ENCODE results near the gene SLC16A10. TPM values are rescaled to one million over a fixed set of nuclear protein-coding genes. Genes with fewer than 3 reads are reported as not detected.
A peak's percentile ranks its signal among the peaks of the same experiment; 100 is the strongest.

The SLC16A10 gene
- total and polyA plus RNA-seq, 2 of the 13 experiments (the other 11 are each of a cell fraction or from before 2014, with no cell fraction given): 8.2 to 20.1 TPM

DNA sequence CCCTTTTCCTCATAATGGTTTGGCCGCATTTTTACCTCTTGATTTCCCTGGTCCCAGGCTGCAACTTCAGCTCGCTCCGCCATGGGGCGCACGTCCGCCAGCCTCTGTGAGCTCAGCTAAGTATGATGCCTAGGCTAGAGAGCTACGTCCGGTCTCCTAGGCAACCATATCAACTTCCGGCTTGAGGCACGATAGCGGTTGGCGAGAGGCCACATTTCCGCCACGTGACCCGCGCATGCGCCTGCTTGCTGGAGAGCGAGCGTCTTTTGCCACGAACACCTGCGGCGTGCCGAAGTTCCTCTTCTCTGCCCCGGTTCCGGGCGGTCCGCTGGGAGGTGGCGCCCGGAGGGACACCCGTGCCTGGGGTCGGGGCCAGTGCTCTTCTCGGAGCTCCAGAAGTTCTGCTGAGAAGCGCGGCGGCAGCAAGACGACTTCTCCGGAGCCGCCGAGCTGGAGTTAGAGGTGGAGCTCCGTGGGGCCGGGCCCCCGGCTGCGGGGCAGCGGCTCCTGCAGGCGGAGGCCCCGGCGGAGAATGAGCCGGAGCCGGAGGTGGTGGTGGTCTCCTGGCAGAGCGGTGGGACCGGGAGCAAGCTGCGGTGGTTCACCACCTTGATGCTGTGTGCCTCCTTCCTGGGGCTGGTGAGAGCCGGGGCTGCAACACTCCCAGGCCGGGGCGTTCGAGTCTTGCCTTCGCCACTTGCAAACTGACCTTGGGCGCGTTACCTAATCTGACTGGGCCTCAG, 172.0 kb downstream of the SLC16A10 start (continued):
- TF ChIP-seq, protein P1, sequence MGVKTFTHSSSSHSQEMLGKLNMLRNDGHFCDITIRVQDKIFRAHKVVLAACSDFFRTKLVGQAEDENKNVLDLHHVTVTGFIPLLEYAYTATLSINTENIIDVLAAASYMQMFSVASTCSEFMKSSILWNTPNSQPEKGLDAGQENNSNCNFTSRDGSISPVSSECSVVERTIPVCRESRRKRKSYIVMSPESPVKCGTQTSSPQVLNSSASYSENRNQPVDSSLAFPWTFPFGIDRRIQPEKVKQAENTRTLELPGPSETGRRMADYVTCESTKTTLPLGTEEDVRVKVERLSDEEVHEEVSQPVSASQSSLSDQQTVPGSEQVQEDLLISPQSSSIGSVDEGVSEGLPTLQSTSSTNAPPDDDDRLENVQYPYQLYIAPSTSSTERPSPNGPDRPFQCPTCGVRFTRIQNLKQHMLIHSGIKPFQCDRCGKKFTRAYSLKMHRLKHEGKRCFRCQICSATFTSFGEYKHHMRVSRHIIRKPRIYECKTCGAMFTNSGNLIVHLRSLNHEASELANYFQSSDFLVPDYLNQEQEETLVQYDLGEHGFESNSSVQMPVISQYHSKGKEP (CRISPR knock-in tag; IDR thresholded peaks at IDR 0.05): no peak
- TF ChIP-seq, protein P2, sequence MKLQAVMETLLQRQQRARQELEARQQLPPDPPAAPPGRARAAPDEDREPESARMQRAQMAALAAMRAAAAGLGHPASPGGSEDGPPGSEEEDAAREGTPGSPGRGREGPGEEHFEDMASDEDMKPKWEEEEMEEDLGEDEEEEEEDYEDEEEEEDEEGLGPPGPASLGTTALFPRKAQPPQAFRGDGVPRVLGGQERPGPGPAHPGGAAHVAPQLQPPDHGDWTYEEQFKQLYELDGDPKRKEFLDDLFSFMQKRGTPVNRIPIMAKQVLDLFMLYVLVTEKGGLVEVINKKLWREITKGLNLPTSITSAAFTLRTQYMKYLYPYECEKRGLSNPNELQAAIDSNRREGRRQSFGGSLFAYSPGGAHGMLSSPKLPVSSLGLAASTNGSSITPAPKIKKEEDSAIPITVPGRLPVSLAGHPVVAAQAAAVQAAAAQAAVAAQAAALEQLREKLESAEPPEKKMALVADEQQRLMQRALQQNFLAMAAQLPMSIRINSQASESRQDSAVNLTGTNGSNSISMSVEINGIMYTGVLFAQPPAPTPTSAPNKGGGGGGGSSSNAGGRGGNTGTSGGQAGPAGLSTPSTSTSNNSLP (IDR thresholded peaks at IDR 0.05; ENCODE audit: low read depth, low read length): 0 out of 2 replicates have a peak, but pooled peaks have one; percentile 55
- TF ChIP-seq JARID2 (CRISPR knock-in tag; IDR thresholded peaks at IDR 0.05; ENCODE audit: insufficient replicate concordance) (peak; percentile 30), GATA4 (IDR thresholded peaks at IDR 0.05; ENCODE audit: borderline replicate concordance, low read depth) (no peak; the same call in 1 of the 2 replicates), HDAC6 (IDR thresholded peaks at IDR 0.05; ENCODE audit: low read depth, low read length) (no peak), ZNF136 (CRISPR knock-in tag; IDR thresholded peaks at IDR 0.05; ENCODE audit: low read depth) (peak; percentile 60; the same call in 1 of the 2 replicates), ZNF180 (CRISPR knock-in tag; IDR thresholded peaks at IDR 0.05; ENCODE audit: borderline replicate concordance, low read depth) (no peak), ZSCAN20 (CRISPR knock-in tag; IDR thresholded peaks at IDR 0.05; ENCODE audit: borderline replicate concordance) (no peak), ELF1 (CRISPR knock-in tag; IDR thresholded peaks at IDR 0.05) (peak; percentile 90)
- TF ChIP-seq, protein P3, sequence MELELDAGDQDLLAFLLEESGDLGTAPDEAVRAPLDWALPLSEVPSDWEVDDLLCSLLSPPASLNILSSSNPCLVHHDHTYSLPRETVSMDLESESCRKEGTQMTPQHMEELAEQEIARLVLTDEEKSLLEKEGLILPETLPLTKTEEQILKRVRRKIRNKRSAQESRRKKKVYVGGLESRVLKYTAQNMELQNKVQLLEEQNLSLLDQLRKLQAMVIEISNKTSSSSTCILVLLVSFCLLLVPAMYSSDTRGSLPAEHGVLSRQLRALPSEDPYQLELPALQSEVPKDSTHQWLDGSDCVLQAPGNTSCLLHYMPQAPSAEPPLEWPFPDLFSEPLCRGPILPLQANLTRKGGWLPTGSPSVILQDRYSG (CRISPR knock-in tag; IDR thresholded peaks at IDR 0.05): no peak
- TF ChIP-seq, protein P4, sequence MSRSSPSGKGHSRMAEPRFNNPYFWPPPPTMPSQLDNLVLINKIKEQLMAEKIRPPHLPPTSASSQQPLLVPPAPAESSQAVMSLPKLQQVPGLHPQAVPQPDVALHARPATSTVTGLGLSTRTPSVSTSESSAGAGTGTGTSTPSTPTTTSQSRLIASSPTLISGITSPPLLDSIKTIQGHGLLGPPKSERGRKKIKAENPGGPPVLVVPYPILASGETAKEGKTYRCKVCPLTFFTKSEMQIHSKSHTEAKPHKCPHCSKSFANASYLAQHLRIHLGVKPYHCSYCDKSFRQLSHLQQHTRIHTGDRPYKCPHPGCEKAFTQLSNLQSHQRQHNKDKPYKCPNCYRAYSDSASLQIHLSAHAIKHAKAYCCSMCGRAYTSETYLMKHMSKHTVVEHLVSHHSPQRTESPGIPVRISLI (CRISPR knock-in tag; IDR thresholded peaks at IDR 0.05; ENCODE audit: borderline replicate concordance): no peak; the same call in 1 of the 2 replicates
- TF ChIP-seq, protein P5, sequence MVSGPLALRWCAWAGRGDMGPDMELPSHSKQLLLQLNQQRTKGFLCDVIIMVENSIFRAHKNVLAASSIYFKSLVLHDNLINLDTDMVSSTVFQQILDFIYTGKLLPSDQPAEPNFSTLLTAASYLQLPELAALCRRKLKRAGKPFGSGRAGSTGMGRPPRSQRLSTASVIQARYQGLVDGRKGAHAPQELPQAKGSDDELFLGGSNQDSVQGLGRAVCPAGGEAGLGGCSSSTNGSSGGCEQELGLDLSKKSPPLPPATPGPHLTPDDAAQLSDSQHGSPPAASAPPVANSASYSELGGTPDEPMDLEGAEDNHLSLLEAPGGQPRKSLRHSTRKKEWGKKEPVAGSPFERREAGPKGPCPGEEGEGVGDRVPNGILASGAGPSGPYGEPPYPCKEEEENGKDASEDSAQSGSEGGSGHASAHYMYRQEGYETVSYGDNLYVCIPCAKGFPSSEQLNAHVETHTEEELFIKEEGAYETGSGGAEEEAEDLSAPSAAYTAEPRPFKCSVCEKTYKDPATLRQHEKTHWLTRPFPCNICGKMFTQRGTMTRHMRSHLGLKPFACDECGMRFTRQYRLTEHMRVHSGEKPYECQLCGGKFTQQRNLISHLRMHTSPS (CRISPR knock-in tag; IDR thresholded peaks at IDR 0.05; ENCODE audit: low read depth): no peak
- TF ChIP-seq, protein P6, sequence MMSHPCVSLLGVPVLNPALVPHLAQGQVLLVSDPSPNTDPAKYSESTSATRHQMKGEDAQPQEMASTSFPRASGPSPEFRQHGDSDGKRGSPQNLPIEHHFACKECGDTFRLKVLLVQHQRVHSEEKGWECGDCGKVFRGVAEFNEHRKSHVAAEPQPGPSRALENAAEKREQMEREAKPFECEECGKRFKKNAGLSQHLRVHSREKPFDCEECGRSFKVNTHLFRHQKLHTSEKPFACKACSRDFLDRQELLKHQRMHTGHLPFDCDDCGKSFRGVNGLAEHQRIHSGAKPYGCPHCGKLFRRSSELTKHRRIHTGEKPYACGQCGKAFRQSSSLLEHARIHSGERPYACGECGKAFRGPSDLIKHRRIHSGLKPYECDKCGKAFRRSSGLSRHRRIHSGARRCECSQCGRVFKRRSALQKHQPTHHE (CRISPR knock-in tag; IDR thresholded peaks at IDR 0.05; ENCODE audit: borderline replicate concordance): peak; percentile 66
